HG02763 (cell line): ENCODE results near the gene ARMC6.
"Not testable (repeated sequence)": the region's sequence is repeated elsewhere in the genome, so short reads cannot be mapped to it uniquely, and the experiment has no call there.

Experiments
- ATAC-seq: cut with Tn5 transposase; IDR thresholded peaks from one replicate; pipeline ENCODE4 v1.9.1; 2021; ENCODE audit warnings: mild to moderate bottlenecking, moderate library complexity; ENCODE audit not compliant: unreplicated experiment

The ARMC6 gene

DNA sequence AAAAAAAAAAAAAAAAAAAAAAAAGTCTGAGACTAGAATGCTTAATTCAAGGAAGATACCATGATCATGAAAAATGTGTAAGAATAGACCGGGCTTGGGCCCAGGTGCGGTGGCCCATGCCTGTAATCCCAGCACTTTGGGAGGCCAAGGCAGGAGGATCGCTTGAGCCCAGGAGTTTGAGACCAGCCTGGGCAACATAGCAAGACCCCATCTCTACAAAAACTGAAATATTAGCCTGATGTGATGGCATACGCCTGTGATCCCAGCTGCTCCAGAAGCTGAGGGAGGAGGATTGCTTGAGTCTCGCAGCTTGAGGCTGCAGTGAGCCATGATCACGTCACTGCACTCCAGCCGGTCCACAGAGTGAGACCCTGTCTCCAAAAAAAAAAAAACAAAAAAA lies 73.5 kb downstream of the ARMC6 start:
- not testable (repeated sequence) for ATAC-seq

DNA sequence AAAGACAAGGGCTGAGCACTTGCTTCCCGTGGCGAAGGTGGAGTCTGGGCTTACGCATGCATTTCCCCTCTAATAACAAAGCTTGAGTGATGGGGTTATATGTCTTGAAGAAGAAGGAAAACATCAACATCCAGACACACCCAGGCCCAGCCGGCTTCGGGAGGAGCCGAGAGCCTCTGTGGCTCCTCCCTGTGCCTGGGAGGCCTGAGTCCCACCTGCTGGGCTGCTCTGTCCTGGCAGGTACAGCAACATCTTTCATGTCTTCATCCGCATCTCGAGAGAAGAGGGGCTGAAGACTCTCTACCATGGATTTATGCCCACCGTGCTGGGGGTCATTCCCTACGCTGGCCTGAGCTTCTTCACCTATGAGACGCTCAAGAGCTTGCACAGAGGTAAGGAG lies 74.3 kb downstream of the ARMC6 start:
- ATAC-seq, result no peak
